GM21447 (cell line): ENCODE measurements around the gene NBAS.
"Not testable (repeated sequence)": the region's sequence is repeated elsewhere in the genome, so short reads cannot be mapped to it uniquely, and the experiment has no call there.

Source experiments
- ATAC-seq: cut with Tn5 transposase; IDR thresholded peaks from one replicate; pipeline ENCODE4 v1.9.1; 2021; ENCODE audit not compliant: unreplicated experiment

Gene NBAS

GRCh38 chr2:15275346-15275745 lies 285.8 kb downstream of the NBAS start:
- ATAC-seq = no peak

- no peak for ATAC-seq
Observed at GRCh38 chr2:15273452-15273851, 287.7 kb downstream of the NBAS start.

GRCh38 chr2:15272942-15273341 lies 288.2 kb downstream of the NBAS start:
- ATAC-seq = no peak

GRCh38 chr2:15271941-15272542 lies 289.1 kb downstream of the NBAS start:
- ATAC-seq = no peak

GRCh38 chr2:15271276-15271675 lies 289.9 kb downstream of the NBAS start:
- no peak for ATAC-seq

GRCh38 chr2:15269043-15269442 lies 292.1 kb downstream of the NBAS start:
- ATAC-seq = no peak

- no peak for ATAC-seq
Observed at GRCh38 chr2:15265889-15266288, 295.2 kb downstream of the NBAS start.

- ATAC-seq = no peak
Observed at GRCh38 chr2:15263976-15264685, 297.0 kb downstream of the NBAS start.

GRCh38 chr2:15262792-15263191 lies 298.3 kb downstream of the NBAS start:
- no peak for ATAC-seq

GRCh38 chr2:15260835-15261234 lies 300.3 kb downstream of the NBAS start:
- ATAC-seq = no peak

- ATAC-seq = no peak
Observed at GRCh38 chr2:15260196-15260595, 300.9 kb downstream of the NBAS start.

- no peak for ATAC-seq
Observed at GRCh38 chr2:15259356-15259756, 301.8 kb downstream of the NBAS start.

- ATAC-seq = not testable (repeated sequence)
Observed at GRCh38 chr2:15258385-15258784, 302.7 kb downstream of the NBAS start.

- ATAC-seq = no peak
Observed at GRCh38 chr2:15253835-15254286, 307.3 kb downstream of the NBAS start.

GRCh38 chr2:15253247-15253646 lies 307.9 kb downstream of the NBAS start:
- ATAC-seq = no peak

GRCh38 chr2:15251753-15252152 lies 309.4 kb downstream of the NBAS start:
- no peak for ATAC-seq

GRCh38 chr2:15250946-15251345 lies 310.2 kb downstream of the NBAS start:
- not testable (repeated sequence) for ATAC-seq

- ATAC-seq = no peak
Observed at GRCh38 chr2:15246870-15247269, 314.3 kb downstream of the NBAS start.

- no peak for ATAC-seq
Observed at GRCh38 chr2:15243762-15244161, 317.4 kb downstream of the NBAS start.

GRCh38 chr2:15242936-15243461 lies 318.1 kb downstream of the NBAS start:
- no peak for ATAC-seq

- ATAC-seq = no peak
Observed at GRCh38 chr2:15241929-15242328, 319.2 kb downstream of the NBAS start.

- ATAC-seq = no peak
Observed at GRCh38 chr2:15241201-15241600, 319.9 kb downstream of the NBAS start.
